NCI-H82 treated with DMSO at 0.1 percent for 48 hours (cell line): ENCODE results near the gene ABLIM1.

Source experiments
- DNase-seq: peaks from one replicate; lab custom pipeline; 2025; ENCODE audit not compliant: unreplicated experiment; lab: John Stamatoyannopoulos, UW

Gene ABLIM1

GRCh38 chr10:114471906-114472876 lies 185.9 kb downstream of the ABLIM1 start:
- DNase-seq = peak; percentile 71

DNA sequence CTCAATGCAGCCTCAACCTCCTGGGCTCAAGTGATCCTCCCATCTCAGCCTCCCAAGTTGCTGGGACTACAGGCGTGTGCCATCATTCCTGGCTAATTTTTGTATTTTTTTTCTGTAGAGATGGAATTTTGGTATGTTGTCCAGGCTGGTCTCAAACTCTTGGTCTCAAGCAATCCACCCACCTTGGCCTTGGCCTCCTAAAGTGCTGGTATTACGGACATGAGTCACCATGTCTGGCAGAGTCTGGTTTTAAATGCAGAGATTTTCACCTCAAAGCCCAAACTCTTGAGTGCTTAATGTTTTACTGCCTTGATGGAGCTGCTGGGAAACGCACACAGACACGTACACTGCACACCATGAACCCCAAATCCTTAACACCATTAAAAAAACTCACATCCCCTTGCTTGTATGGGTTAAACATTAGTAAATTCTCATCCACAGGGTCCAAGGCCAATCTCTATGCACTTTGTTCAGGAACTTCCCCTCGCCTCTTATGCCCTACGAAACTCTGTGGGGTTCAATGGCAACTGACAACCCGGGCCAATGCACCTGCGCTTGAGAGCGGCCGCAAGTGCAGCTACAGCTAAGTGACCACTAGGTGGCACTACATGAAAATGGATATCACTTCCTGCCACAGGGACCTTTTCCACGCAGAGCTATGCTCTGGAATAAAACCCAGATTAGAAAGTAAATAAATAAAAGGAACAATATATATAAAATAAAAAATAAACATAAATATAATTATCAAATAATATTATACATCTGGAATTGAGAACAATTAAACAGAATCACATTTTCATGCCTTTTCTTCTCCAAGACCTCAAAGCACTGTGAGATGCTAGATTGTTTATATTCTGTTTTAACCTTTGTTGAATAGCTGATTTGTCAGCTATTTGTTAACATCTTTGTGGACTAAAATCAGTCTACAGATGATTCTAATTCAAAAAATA lies 186.8 kb downstream of the ABLIM1 start:
- peak; percentile 6 for DNase-seq

- no peak for DNase-seq
These were observed 187.7 kb downstream of the ABLIM1 start for GRCh38 chr10:114470361-114470760.

DNA sequence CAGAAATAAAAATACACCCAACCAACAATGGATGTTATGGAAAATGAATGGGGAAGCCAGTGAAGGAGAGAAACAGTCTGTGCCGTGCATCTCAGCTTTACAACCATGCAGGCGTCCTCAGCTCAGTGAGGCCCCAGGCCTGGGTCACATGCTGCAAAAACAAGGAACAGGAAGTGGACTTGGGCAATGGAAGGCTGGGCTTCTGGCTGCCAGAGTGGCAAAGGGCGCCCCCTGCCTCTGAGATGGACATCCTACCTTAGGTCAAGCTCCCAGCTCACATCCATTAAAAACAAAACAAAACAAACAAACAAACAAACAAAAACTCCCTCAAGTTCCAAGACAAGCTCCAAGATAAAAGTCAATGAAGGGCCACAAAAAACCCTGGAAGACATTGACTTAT lies 199.1 kb downstream of the ABLIM1 start:
- no peak for DNase-seq

- DNase-seq = no peak
These were observed 199.7 kb downstream of the ABLIM1 start for GRCh38 chr10:114458216-114458920.

- no peak for DNase-seq
These were observed 204.5 kb downstream of the ABLIM1 start for GRCh38 chr10:114453576-114453975.

GRCh38 chr10:114448897-114449296 lies 209.2 kb downstream of the ABLIM1 start:
- no peak for DNase-seq

GRCh38 chr10:114445332-114445731 lies 212.7 kb downstream of the ABLIM1 start:
- no peak for DNase-seq

DNA sequence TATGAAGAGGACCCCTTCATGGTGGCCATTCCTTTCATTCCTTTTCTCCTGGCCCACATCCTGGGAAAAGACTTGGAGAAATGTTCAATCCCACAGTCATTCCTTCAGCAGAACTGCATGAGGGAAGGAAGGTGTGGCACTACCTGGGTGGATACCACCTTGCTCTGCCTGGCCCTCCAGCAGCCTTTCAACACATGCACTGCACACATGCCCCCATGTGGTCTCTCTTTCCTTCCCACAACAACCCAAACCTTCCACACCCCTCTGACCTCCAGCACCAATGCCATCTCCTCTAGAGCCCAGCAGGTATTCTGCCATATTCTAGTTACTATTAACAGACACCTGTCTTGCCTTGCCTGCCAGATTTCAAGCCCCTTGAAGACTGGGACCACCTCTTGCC lies 213.3 kb downstream of the ABLIM1 start:
- DNase-seq = no peak

- DNase-seq = no peak
These were observed 215.9 kb downstream of the ABLIM1 start for GRCh38 chr10:114442091-114442630.

GRCh38 chr10:114441107-114441506 lies 217.0 kb downstream of the ABLIM1 start:
- no peak for DNase-seq

GRCh38 chr10:114437473-114438292 lies 220.4 kb downstream of the ABLIM1 start:
- no peak for DNase-seq

DNA sequence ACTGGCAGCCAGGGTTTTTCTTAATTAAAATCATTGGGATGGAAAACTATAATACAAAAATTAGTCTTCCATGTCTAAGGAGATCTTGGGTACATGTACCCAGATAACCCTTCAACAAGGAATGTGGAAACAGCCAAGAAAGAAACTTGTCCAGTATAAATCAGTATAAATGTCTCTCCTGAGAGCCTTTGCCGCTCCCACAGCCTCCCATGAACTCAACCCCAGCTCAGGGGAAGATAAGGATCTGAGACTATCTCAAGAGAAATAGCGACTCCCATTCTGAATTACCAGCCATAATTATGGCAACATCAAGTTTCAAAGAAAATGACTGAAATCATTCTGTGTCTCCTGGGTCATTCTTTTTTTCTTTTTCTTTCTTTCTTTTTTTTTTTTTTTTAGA lies 221.1 kb downstream of the ABLIM1 start:
- no peak for DNase-seq

DNA sequence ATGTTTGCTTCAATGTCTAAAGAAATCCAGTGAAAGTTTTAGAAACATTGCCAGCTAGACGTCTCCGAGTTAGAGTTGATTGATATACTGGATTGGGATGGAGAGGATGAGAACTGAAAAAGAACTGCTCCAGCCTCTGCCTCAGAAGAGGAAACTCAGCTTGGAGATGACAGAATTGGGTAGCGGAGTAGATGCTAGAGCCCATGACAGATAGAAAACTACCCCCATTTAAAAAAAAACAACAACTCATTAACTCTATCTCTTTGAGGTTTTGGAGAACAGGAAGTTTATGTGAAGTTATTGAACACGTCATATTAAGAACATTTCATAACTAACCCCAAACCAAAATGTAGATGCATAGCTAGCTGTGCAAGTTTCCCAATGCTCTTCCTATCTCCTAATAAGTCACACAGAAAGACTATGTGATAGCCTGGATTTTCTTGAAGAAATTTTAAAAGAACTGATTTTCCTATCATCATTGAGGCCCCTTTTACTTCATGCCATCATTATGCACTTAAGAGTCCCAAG lies 225.4 kb downstream of the ABLIM1 start:
- DNase-seq = no peak

DNA sequence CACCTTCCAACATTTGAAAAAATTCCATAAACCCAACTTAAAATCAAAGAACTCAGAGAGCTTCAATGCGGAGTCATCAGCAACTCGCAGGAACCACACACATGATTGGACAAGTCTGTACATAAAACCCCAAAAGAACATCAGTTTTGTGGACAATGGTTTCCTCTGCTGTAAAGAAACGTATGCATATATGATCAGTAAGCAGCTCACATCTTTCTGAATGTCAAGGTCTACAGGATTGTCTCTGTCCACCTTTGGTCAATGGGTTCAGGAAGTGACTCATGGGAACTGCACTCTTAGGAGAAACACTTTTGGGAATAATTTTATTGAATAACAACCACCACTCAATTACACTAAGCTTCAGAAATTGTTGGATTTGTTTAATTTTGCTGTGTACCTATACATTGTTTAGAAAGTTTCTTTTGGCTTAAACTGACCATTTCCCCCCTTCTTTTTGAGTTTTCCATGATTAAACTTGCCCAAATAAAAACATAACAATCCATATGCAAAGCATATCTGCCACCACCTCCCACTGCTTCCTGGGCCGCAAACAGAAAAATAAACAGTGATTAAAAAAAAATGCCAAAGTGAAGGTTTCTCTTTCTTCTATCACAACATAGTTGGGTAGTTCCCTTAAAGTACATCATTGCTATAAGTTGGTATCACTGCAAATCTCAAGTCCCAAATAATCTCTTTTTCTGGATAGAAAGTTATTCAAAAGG lies 226.5 kb downstream of the ABLIM1 start:
- no peak for DNase-seq

DNA sequence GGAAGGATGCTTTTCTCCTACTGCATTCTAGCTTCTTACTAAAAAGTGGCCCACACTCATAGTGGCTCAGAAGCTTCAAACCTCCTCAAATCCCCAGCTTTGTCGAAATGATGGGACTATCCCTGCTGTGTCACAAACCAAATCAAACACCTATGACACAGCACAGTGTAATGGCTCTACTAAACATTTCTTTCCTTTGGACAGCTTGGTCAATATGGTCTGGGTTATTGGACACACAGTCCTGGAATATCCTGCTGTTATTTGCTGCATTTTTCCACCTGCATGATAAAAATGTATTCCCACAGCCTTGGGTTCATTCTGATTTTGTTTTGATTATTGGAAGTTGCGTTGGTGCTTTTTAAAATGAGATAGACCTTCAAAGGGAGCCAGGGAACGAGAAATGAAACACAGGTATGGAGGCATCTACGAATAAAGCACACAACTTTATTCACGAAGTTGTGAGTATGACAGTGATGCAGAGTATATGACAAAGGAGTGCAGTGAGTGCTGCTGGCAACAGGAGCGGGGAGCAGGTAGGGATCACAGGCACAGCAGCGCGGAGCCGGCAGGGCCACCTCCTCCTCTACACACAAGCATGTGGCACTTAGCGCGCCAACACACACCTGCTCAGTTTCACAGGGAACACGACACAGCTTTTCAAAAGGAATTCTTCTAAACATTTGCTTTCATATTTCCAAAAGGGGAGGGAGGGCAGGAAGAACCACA lies 227.2 kb downstream of the ABLIM1 start:
- no peak for DNase-seq

- DNase-seq = no peak
These were observed 228.3 kb downstream of the ABLIM1 start for GRCh38 chr10:114429581-114430335.
